Head of caudate nucleus (tissue), 42 donors: ENCODE results near the gene SLC25A29.
A peak's percentile ranks its signal among the peaks of the same experiment; 100 is the strongest.
"Not testable (repeated sequence)": the region's sequence is repeated elsewhere in the genome, so short reads cannot be mapped to it uniquely, and the experiment has no call there.

Experiments used
- DNase-seq, 42 donors: peaks; one replicate each; pipeline versions ENCODE4 v3.0.0 to v3.0.0-alpha.2; 2020 to 2021; ENCODE audit warnings: mixed read lengths in 7 of 42
- intact Hi-C: fragments of 100-400 bp; cut with DNase I; formaldehyde crosslinking; loops from one replicate; pipeline ENCODE4 v1.15.0; 2022

Gene SLC25A29

GRCh38 chr14:100306101-100306997, at the start of gene SLC25A29:
TSS of gene SLC25A29 (minus strand) at chr14:100306444. CDS start at chr14:100306232, 212 bp downstream.
- DNase-seq: peak; percentile 76 to 96 (median 93)
- intact Hi-C loops: loop anchor here (5.0 kb wide), 1 partner anchor 64 kb away; no protein-coding TSS in a partner anchor

- intact Hi-C loops: no loop called here
These were observed 44.7 kb upstream of the SLC25A29 start for GRCh38 chr14:100350986-100351385.

GRCh38 chr14:100350276-100350926, 44.2 kb upstream of the SLC25A29 start:
- intact Hi-C loops: no loop called here
- peak in 1 of 42 donors; percentile 18 for DNase-seq

More at GRCh38 chr14:100350986-100351385, 44.7 kb upstream of the SLC25A29 start:
- DNase-seq: no peak

- no peak for DNase-seq
- intact Hi-C loops: no loop called here
These were observed 42.8 kb upstream of the SLC25A29 start for GRCh38 chr14:100348784-100349685.

- DNase-seq: peak in 1 of 42 donors; percentile 4
These were observed 42.0 kb upstream of the SLC25A29 start for GRCh38 chr14:100348253-100348729.

GRCh38 chr14:100346306-100347091, 40.3 kb upstream of the SLC25A29 start:
- peak in 1 of 42 donors; percentile 8 for DNase-seq
- intact Hi-C loops: no loop called here

More at GRCh38 chr14:100348253-100348729, 42.0 kb upstream of the SLC25A29 start:
- intact Hi-C loops: no loop called here

- intact Hi-C loops: no loop called here
- DNase-seq: no peak
These were observed 39.5 kb upstream of the SLC25A29 start for GRCh38 chr14:100345711-100346110.

GRCh38 chr14:100344657-100345056, 38.4 kb upstream of the SLC25A29 start:
- intact Hi-C loops: not testable (repeated sequence)

GRCh38 chr14:100342826-100343225, 36.6 kb upstream of the SLC25A29 start:
- intact Hi-C loops: not testable (repeated sequence)

More at GRCh38 chr14:100344657-100345056, 38.4 kb upstream of the SLC25A29 start:
- DNase-seq: not testable (repeated sequence)

GRCh38 chr14:100342195-100342594, 36.0 kb upstream of the SLC25A29 start:
- intact Hi-C loops: no loop called here

More at GRCh38 chr14:100342826-100343225, 36.6 kb upstream of the SLC25A29 start:
- not testable (repeated sequence) for DNase-seq

GRCh38 chr14:100341301-100342031, 35.2 kb upstream of the SLC25A29 start:
- intact Hi-C loops: no loop called here
- peak in 28 of 42 donors; percentile 10 to 63 (median 32) for DNase-seq

More at GRCh38 chr14:100342195-100342594, 36.0 kb upstream of the SLC25A29 start:
- DNase-seq: peak in 3 of 42 donors; percentile 5 to 6 (median 5)

- DNase-seq: peak in 6 of 42 donors; percentile 3 to 19 (median 8)
- intact Hi-C loops: no loop called here
These were observed 34.2 kb upstream of the SLC25A29 start for GRCh38 chr14:100340423-100340813.

- DNase-seq: peak in 8 of 42 donors; percentile 2 to 28 (median 6)
- intact Hi-C loops: no loop called here
These were observed 33.6 kb upstream of the SLC25A29 start for GRCh38 chr14:100339766-100340422.

- intact Hi-C loops: no loop called here
- DNase-seq: peak in 5 of 42 donors; percentile 3 to 27 (median 11)
These were observed 30.6 kb upstream of the SLC25A29 start for GRCh38 chr14:100336618-100337530.

GRCh38 chr14:100334904-100335303, 28.7 kb upstream of the SLC25A29 start:
- intact Hi-C loops: no loop called here
- peak in 3 of 42 donors; percentile 10 to 27 (median 15) for DNase-seq
